Upper lobe of left lung (tissue), 6 donors: ENCODE measurements around the gene TMTC1. TPM values are rescaled to one million over a fixed set of nuclear protein-coding genes. Genes with fewer than 3 reads are reported as not detected.

Experiments used
- ATAC-seq, 2 donors: fragments of 200-7000 bp; cut with Tn5 transposase; one replicate each; pipeline ENCODE4 v1.9.1; 2022; ENCODE audit warnings: mild to moderate bottlenecking in 2 of 2, moderate library complexity in 2 of 2; ENCODE audit not compliant: low FRiP score in 2 of 2
- DNase-seq, 2 donors: peaks; one replicate each; pipeline ENCODE4 v3.0.0-alpha.2; 2019 to 2020
- H3K27ac ChIP-seq, 4 donors: fragments of 200-600 bp; sonication (generic); one replicate each; pipeline ENCODE4 v1.5.1; 2016 to 2019
- H3K27me3 ChIP-seq, 4 donors: fragments of 200-600 bp; sonication (generic); one replicate each; pipeline ENCODE4 v1.5.1; 2017 to 2019
- H3K36me3 ChIP-seq, 4 donors: fragments of 200-600 bp; sonication (generic); one replicate each; pipeline ENCODE4 v1.5.1; 2016 to 2019
- H3K4me1 ChIP-seq, 4 donors: fragments of 200-600 bp; sonication (generic); one replicate each; pipeline ENCODE4 v1.5.1; 2018 to 2019
- H3K4me3 ChIP-seq, 4 donors: fragments of 200-600 bp; sonication (generic); one replicate each; pipeline ENCODE4 v1.5.1; 2017 to 2019; ENCODE audit warnings: mild to moderate bottlenecking in 2 of 4, moderate library complexity in 1 of 4
- H3K9me3 ChIP-seq, 4 donors: fragments of 200-600 bp; sonication (generic); one replicate each; pipeline ENCODE4 v1.5.1; 2018 to 2019
- EP300 ChIP-seq, 4 donors: sonication (generic); formaldehyde crosslinking; IDR thresholded peaks; one replicate each; pipeline ENCODE4 v1.5.1; 2017; ENCODE audit warnings: antibody characterized with exemption in 4 of 4, control low read depth in 2 of 4
- POLR2A ChIP-seq, 4 donors: fragments of 450-650 bp; IDR thresholded peaks; one replicate each; pipeline ENCODE4 v1.5.1; 2016 to 2017; ENCODE audit warnings: antibody characterized with exemption in 4 of 4, mild to moderate bottlenecking in 2 of 4
- POLR2AphosphoS5 ChIP-seq, 2 donors: sonication (generic); formaldehyde crosslinking; IDR thresholded peaks; one replicate each; pipeline ENCODE4 v1.5.1; 2017; ENCODE audit warnings: antibody characterized with exemption in 2 of 2
- WGBS, 2 donors: methylation state at CpG; one replicate each; pipeline ENCODE4 v1.1.5; 2017 to 2018; 5-methylcytosine and 5-hydroxymethylcytosine counted together
- total RNA-seq, 6 donors: library from RNA; depleted of rRNA in 4 of 6; stranded (reverse); fragments of >200 nt in 4 of 6; gene quantifications; one replicate each; pipeline versions ENCODE4 v1.1.0 to v1.2.1, GENCODE V29; 2016 to 2021
- TF ChIP-seq, protein P1 (sequence below), 6 experiments: fragments of 450-650 bp in 4 of 6; fragments of 200-600 bp in 2 of 6; sonication (generic) in 2 of 6; IDR thresholded peaks; one replicate each; pipeline ENCODE4 v1.5.1; 2016 to 2019; ENCODE audit warnings: antibody characterized with exemption in 6 of 6
- donor health status: DM: no; HTN: no; CAD: no; lungs with moderate emphysema.
- donor health status: DM: no; HTN: yes; CAD: no; lungs with severe emphysema.

TMTC1 gene
- total RNA-seq, 6 donors from 2014 or later: 25.1 to 39.3 (median 29.7) TPM

DNA sequence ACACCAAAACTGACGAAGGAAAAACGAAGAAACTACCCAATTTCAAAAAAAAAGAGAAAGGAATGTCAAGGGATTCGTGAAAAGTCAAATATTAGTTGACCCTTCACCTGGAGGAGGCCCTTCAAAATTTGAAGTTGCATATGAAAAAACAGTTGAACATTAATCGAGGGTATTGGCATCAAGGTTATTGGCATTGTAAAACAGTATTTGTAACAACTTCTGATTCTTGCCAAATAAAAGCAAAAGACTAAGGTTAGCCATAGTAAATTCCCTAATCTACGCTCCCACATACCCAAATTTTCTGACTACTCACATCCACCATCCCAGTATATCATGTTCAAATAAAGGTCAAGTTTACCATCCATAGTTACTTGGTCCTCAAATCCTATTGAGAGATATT lies 118.6 kb downstream of the TMTC1 start:
- 66 to 67% methylated on average over 5 of the region's 5 CpGs for WGBS, 2 donors
- TF ChIP-seq, protein P1, sequence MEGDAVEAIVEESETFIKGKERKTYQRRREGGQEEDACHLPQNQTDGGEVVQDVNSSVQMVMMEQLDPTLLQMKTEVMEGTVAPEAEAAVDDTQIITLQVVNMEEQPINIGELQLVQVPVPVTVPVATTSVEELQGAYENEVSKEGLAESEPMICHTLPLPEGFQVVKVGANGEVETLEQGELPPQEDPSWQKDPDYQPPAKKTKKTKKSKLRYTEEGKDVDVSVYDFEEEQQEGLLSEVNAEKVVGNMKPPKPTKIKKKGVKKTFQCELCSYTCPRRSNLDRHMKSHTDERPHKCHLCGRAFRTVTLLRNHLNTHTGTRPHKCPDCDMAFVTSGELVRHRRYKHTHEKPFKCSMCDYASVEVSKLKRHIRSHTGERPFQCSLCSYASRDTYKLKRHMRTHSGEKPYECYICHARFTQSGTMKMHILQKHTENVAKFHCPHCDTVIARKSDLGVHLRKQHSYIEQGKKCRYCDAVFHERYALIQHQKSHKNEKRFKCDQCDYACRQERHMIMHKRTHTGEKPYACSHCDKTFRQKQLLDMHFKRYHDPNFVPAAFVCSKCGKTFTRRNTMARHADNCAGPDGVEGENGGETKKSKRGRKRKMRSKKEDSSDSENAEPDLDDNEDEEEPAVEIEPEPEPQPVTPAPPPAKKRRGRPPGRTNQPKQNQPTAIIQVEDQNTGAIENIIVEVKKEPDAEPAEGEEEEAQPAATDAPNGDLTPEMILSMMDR (IDR thresholded peaks at IDR 0.05): no peak
- no peak for TF ChIP-seq POLR2AphosphoS5 (IDR thresholded peaks at IDR 0.05)
- no peak for TF ChIP-seq POLR2A (IDR thresholded peaks at IDR 0.05)
- no peak for TF ChIP-seq EP300 (IDR thresholded peaks at IDR 0.05)
- no peaks in the 10 kb centered on the region for H3K9me3 ChIP-seq
- H3K27me3 ChIP-seq: no peaks in the 10 kb centered on the region
- H3K27ac ChIP-seq: no peak overlapping the region
- no peaks in the 10 kb centered on the region for H3K4me1 ChIP-seq
- H3K4me3 ChIP-seq: no peak overlapping the region
- no peak for ATAC-seq
- no peaks in the 10 kb centered on the region for H3K36me3 ChIP-seq
- DNase-seq: no peak

DNA sequence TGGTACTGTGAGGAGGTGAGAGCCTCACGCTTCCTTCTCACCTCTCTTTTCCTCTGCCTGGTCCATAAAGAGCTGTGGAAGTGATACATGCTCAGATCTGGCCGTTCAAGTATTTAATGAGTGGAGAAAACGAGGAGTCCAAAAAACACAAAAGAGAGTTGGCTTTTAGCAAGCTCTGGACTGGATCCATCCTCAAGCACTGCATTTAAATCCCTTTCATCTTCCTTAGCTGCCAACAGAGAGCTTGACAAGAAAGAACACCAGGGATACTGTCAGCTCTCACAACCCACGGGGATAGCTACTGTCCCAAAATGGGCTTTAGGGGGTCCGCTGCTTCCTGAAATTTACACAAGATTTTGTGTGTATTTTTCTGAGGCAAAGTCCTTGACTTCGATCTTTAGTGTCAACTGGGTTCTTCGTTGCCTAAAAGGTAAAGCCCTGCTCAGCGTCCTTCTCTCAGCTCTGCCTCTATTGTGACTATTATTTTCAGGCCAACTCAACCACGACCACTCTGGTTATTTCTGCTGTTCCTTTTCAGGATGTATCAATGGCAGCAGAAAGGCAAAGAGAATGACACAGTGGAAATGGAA lies 120.9 kb downstream of the TMTC1 start:
- TF ChIP-seq EP300 (IDR thresholded peaks at IDR 0.05) (no peak), POLR2A (IDR thresholded peaks at IDR 0.05) (no peak), POLR2AphosphoS5 (IDR thresholded peaks at IDR 0.05) (no peak)
- TF ChIP-seq, protein P1 (IDR thresholded peaks at IDR 0.05): no peak
- Histone ChIP-seq H3K9me3 (no peaks in the 10 kb centered on the region), H3K4me1 (no peaks in the 10 kb centered on the region), H3K36me3 (no peaks in the 10 kb centered on the region), H3K4me3 (no peak overlapping the region), H3K27me3 (no peaks in the 10 kb centered on the region), H3K27ac (no peak overlapping the region)
- WGBS, 2 donors: 64 to 68% methylated on average over 9 of the region's 9 CpGs
- DNase-seq: no peak
- ATAC-seq: no peak

DNA sequence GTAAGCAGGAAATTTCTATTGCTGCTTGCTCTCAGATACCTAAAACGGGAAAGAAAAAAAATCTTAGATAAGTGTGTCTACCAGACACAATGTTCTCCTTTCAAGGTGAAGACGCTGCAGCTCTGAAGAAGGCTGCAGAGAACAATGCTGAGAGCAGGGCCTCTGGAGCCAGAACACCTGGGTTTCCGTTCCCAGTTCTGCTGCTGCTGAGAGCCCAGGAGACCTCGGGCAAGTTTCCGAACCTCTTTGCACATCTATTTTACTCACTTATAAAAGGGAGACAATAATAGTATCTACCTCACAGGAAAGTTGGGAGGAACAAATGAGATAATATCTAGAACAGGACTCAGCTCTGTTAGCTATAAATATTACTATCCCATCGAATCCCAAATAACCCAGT lies 122.9 kb downstream of the TMTC1 start:
- 78 to 84% methylated on average over 6 of the region's 6 CpGs for WGBS, 2 donors
- ATAC-seq: no peak
- no peak overlapping the region for H3K27ac ChIP-seq
- DNase-seq: no peak
- H3K9me3 ChIP-seq: no peaks in the 10 kb centered on the region
- no peaks in the 10 kb centered on the region for H3K4me1 ChIP-seq
- no peaks in the 10 kb centered on the region for H3K36me3 ChIP-seq
- no peak overlapping the region for H3K4me3 ChIP-seq
- TF ChIP-seq, protein P1 (IDR thresholded peaks at IDR 0.05): no peak
- TF ChIP-seq EP300 (IDR thresholded peaks at IDR 0.05): no peak
- TF ChIP-seq POLR2AphosphoS5 (IDR thresholded peaks at IDR 0.05): no peak
- no peak for TF ChIP-seq POLR2A (IDR thresholded peaks at IDR 0.05)
- H3K27me3 ChIP-seq: no peaks in the 10 kb centered on the region

DNA sequence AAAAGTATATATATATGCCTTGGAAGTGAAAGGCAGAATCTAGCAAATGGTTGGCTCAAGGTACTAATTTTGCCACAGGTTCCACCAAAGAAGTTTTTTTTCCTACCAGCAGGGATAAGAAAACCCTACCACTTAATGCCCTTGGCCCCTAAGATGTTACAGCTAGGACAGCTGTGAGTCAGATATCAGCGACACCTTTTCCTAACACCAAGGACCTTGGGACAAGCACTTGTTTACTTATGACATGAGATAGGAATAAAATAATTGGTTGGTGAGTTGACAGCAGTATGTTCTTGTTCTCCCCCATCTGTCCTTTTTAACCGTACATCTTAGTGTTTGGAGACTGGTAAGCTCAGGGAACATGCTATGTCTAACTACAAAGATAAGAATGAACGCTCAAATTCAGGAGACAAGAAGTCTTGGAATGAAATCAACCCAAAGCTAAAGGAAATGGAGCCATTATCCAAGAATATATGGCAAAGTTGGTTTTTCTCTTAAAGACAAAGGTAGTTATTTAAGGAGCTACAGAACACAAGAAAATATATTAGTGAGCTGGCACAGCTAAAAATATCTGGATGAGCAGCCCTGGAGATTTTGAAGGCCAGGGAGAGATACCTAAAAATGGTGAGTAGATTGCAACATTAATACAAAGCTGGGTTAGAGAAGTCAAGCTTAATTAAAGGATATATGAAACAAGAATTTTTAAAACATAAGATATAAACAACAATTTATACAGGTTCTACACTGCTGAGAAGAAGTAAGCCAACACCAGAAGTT lies 126.8 kb downstream of the TMTC1 start:
- ATAC-seq (no peak), DNase-seq (no peak)
- no peaks in the 10 kb centered on the region for H3K36me3 ChIP-seq
- H3K4me1 ChIP-seq: no peaks in the 10 kb centered on the region
- TF ChIP-seq POLR2A (IDR thresholded peaks at IDR 0.05): no peak
- TF ChIP-seq POLR2AphosphoS5 (IDR thresholded peaks at IDR 0.05): no peak
- no peak for TF ChIP-seq EP300 (IDR thresholded peaks at IDR 0.05)
- TF ChIP-seq, protein P1 (IDR thresholded peaks at IDR 0.05): no peak
- H3K9me3 ChIP-seq: no peaks in the 10 kb centered on the region
- no peak overlapping the region for H3K4me3 ChIP-seq
- 87 to 92% methylated on average over 3 of the region's 3 CpGs for WGBS, 2 donors
- no peaks in the 10 kb centered on the region for H3K27me3 ChIP-seq
- no peak overlapping the region for H3K27ac ChIP-seq
